HTERT RPE-1 (cell line): ENCODE data around the gene ANKRD2.
"Not testable (repeated sequence)": the region's sequence is repeated elsewhere in the genome, so short reads cannot be mapped to it uniquely, and the experiment has no call there.

Experiments used
- in situ Hi-C: fragments of 300-500 bp; cut with MboI; formaldehyde crosslinking; loops from 4 replicates; pipeline ENCODE4 v1.14.3; 2020; ENCODE audit warnings: low sequenced_read_pairs

The ANKRD2 gene

GRCh38 chr10:97546456-97547270, 25.9 kb upstream of the ANKRD2 start:
- in situ Hi-C loops: no loop called here

DNA sequence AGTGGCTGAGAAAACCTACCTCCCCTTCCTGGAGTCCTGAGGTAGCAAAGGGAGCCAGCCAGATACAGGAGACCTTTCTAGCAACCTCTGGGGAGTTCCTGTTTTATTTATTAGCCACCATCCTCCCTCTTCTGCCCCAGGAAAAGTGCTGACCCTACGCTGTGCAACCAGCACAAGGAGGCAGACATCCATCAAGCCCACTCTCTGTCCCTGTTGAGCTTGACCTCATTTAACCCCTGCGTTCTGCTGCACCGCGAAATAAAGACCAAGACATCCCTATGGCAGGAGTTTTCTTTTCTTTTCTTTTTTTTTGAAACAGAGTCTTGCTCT, 25.3 kb upstream of the ANKRD2 start:
- in situ Hi-C loops: no loop called here

GRCh38 chr10:97547962-97548361, 24.6 kb upstream of the ANKRD2 start:
- in situ Hi-C loops: no loop called here

DNA sequence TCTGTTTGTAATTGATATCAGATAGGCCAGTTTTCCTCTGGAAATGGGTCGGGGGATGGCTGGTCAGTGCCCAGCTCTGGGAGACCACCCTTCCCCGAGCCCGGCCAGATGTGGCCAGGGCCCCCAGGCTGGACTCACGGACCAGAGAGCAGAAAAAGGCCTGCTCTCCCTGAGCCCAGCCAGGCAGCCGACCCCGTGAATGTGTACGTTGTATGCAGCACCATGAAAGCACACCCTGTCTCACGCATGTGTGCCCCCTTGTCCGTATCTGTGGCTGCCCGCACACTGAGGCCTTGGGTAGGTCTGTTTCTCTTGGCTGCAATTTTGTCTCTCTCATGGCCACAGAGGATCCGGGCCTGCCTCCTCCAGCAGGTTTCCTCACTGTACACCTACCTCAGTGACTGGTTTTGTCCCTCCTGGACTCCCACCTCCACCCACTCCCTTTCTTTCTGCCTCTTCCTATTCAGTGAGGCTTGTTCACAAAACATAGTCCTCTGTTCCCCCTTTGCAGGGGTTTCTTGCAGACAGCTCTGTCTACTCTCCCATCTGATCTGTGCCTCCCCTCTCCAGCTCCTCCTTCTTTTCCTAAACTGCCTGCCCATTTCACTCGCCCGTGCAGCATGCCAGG, 23.6 kb upstream of the ANKRD2 start:
- in situ Hi-C loops: no loop called here

DNA sequence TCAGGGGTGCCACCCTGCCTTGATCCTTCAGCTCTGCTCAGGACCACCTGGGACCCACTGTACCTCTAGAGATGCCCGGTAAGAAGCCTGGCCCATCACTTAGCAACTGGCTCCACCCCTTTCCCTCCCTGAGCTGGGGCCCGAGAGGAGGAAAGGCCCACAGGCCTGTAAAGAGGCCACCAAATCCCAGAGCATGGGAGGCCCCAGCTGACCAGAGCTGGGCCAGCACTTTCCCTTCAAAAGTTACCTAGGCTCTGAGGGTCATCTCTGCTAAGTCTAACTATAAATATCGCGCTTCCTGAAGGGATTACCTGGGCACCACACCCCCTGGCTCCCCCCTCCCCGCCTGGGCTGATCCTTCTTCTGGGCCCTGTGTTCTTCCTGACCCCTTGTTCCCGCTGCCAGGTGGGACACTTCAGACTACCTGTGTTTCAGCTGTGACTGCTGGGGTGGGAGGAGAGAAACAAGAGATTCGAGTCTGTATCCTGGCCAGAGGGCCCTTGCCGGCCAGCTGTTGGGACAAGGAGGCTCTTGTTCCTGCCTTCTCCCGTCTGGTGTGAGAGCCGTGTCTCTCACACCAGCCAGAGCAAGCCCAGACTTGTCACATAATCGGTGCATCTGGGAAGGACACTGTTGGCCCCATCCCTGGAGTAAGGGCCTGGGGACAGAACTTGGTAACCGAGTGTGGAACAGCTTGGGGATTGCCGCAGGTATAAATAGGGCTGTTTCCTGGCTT, 22.8 kb upstream of the ANKRD2 start:
- in situ Hi-C loops: no loop called here

DNA sequence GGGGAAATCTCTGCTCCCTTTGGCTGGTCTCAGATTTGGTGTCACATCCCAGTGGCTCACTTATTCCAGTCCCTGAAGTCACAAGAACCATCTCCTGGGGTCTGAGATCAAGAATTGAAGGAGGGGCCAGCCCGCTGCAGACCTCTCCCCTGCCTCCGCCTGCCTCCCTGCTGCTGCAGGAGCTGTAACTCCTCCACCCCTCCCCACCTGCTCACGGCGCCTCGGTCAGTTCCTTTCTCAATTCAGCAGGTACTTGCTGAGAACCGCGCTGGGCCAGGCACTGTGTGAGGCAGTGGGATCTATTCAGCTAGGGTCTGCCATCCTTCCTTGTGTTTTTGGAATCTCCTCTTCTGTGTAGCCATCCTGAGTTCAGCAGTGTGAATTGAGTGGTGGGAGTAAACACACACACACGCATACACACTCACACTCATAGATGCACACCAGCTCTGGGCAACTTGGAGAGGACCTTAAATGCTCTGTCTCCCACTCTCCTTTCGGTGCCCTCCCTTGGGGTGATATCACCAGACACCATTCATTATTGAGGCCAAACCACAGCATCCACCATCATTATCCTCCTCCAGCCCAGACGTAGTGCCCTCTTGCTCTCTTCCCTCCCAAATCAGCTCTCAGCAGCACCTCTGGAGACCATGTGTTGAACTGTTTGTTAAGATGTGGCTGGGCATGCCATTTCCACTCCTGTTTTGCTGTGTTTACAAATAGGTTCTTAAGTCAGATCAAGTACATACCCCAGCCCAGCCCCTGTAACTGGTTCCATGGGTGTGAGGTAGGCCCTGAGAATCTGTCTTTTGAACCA, 22.0 kb upstream of the ANKRD2 start:
- in situ Hi-C loops: no loop called here

GRCh38 chr10:97551271-97551670, 21.3 kb upstream of the ANKRD2 start:
- in situ Hi-C loops: no loop called here

GRCh38 chr10:97553575-97554031, 19.0 kb upstream of the ANKRD2 start:
- in situ Hi-C loops: no loop called here

DNA sequence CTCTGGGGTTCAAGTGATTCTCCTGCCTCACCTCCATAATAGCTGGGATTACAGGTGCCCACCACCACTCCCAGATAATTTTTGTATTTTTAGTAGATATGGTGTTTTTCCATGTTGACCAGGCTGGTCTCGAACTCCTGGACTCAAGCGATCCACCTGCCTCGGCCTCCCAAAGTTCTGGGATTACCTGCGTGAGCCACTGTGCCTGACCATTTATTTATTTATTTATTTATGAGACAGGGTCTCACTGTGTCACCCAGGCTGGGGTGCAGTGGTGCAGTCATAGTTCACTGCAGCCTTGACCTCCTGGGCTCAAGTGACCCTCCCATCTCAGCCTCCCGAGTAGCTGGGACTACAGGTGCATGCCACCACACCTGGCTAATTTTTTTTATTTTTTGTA, 18.2 kb upstream of the ANKRD2 start:
- in situ Hi-C loops: not testable (repeated sequence)

GRCh38 chr10:97555541-97555940, 17.0 kb upstream of the ANKRD2 start:
- in situ Hi-C loops: not testable (repeated sequence)

DNA sequence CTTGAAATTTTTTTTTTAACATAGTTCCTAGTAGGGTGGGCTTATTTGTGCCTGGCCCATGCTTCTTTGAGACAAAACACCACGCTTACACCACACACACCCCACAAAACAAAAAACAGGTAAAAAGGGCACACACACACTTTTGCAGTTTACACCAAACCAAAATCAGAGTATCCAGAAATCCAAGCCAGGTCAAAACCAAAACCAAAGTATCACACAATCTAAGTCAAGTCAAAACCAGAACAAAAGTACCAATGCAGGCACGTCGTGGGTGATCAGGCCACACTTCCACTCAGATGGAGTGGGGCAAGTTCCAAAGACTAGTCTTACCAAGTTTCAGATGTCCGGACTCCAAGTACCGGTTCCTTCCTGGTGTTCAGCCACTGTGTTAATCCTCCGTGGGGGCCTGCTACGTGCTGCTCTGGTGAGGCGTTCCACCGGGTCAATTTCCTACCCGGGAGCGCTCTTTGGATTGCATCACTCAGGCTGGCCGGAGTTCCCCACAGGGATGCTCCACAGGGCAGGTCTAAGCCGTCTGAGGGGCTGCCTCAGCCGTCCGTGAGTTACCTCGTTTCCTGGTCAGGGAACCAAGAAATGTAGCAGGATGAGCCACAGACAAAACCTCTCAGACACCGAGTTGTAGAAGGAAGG, 11.7 kb upstream of the ANKRD2 start:
- in situ Hi-C loops: not testable (repeated sequence)

- in situ Hi-C loops: not testable (repeated sequence)
Measured at GRCh38 chr10:97561386-97562077, 11.0 kb upstream of the ANKRD2 start.

DNA sequence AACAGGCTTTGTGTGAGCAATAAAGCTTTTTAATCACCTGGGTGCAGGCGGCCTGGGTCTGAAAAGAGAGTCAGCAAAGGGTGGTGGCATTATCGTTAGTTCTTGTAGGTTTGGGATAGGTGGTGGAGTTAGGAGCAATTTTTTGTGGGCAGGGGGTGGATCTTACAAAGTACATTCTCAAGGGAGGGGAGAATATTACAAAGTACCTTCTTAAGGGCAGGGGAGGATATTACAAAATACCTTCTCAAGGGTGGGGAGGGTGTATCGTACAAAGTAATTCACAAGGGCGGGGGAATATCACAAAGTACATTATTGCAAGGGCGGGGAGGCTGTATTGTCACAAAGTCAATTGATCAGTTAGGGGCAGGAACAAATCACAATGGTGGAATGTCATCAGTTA, 10.2 kb upstream of the ANKRD2 start:
- in situ Hi-C loops: not testable (repeated sequence)

- in situ Hi-C loops: no loop called here
Measured at GRCh38 chr10:97563337-97563736, 9.2 kb upstream of the ANKRD2 start.

GRCh38 chr10:97564776-97565175, 7.8 kb upstream of the ANKRD2 start:
- in situ Hi-C loops: no loop called here

DNA sequence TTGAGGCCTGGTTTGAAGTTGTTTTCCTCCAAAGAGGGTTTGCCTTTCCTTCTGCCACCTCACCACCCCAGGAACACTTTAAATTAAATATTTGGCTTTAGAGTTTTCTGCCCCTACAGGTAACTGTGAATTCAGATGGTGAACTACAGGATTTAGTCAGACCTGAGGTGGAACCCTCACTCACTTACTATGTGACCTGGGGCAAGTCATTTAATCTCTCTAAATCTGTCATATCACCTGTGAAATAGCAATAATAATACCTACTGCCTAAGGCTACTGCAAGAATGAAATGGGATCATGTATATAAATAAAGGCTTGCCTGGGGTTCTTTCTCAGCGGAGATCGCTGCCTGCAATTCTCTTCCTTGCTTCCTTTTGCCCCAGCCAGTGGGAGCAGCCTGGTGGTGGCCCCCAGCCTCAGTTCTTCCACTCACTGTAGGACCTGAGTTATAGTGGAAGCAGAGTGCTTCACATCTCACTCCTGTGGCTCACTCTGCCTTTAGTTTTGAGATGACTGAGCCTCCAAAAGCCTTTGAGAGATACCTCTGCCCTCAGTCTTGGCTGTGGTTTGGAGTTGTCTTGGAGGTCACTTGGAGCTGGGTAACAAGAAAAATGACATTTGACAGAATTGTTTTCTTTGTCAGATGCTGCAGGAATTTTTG, 6.1 kb upstream of the ANKRD2 start:
- in situ Hi-C loops: no loop called here

DNA sequence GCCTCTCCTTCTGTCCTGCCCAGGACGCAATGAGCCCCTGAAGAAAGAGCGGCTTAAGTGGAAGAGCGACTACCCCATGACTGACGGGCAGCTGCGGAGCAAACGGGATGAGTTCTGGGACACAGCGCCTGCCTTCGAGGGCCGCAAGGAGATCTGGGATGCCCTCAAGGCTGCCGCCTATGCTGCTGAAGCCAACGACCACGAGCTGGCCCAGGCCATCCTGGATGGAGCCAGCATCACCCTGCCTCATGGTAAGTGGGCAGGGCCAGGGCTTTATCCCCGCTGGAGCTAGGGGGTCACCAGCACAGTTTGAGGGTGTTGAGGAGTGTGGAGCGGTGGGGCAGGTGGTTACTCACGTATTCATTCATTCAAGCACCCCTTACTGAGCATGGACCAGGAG, 4.7 kb upstream of the ANKRD2 start:
- in situ Hi-C loops: no loop called here

GRCh38 chr10:97570146-97570788, 2.3 kb upstream of the ANKRD2 start:
- in situ Hi-C loops: no loop called here
